Tibial artery (tissue), 4 donors: ENCODE data around the gene B4GALNT3.

ENCODE experiments used
- DNase-seq, 2 donors: peaks; one replicate each; pipeline ENCODE4 v3.0.0-alpha.2; 2019
- H3K27ac ChIP-seq, 2 donors: fragments of 200-600 bp; sonication (generic) in 1 of 2; 1 replicate in 1 of 2; 2 replicates in 1 of 2; pipeline ENCODE4 v1.5.1; 2018 to 2019; ENCODE audit warnings: mild to moderate bottlenecking in 1 of 2
- H3K27me3 ChIP-seq, 2 donors: fragments of 200-600 bp; sonication (generic) in 1 of 2; one replicate each; pipeline versions ENCODE4 v1.5.1 to v1.6.0; 2016 to 2019
- H3K36me3 ChIP-seq, 3 donors: fragments of 200-600 bp; sonication (generic) in 2 of 3; one replicate each; pipeline ENCODE4 v1.5.1; 2016 to 2019; ENCODE audit warnings: mild to moderate bottlenecking in 2 of 3
- H3K4me1 ChIP-seq, 4 donors: fragments of 200-600 bp; sonication (generic) in 2 of 4; 1 replicate in 3 of 4; 2 replicates in 1 of 4; pipeline ENCODE4 v1.5.1; 2016 to 2019
- H3K4me3 ChIP-seq, 2 donors: fragments of 200-600 bp; sonication (generic) in 1 of 2; 1 replicate in 1 of 2; 2 replicates in 1 of 2; pipeline ENCODE4 v1.5.1; 2018 to 2019; ENCODE audit warnings: mild to moderate bottlenecking in 2 of 2
- H3K9me3 ChIP-seq, 3 donors: fragments of 200-600 bp; sonication (generic) in 1 of 3; one replicate each; pipeline ENCODE4 v1.5.1; 2016 to 2019
- intact Hi-C: fragments of 100-400 bp; cut with DNase I; formaldehyde crosslinking; loops from one replicate; pipeline ENCODE4 v1.15.0; 2023; ENCODE audit warnings: low total_unique reads
- TF ChIP-seq, protein P1 (sequence below), 2 experiments: fragments of 200-600 bp in 1 of 2; fragments of 450-650 bp in 1 of 2; IDR thresholded peaks; one replicate each; pipeline ENCODE4 v1.5.1; 2017 to 2019; ENCODE audit warnings: antibody characterized with exemption in 2 of 2, mild to moderate bottlenecking in 1 of 2, moderate library complexity in 1 of 2

B4GALNT3 gene

DNA sequence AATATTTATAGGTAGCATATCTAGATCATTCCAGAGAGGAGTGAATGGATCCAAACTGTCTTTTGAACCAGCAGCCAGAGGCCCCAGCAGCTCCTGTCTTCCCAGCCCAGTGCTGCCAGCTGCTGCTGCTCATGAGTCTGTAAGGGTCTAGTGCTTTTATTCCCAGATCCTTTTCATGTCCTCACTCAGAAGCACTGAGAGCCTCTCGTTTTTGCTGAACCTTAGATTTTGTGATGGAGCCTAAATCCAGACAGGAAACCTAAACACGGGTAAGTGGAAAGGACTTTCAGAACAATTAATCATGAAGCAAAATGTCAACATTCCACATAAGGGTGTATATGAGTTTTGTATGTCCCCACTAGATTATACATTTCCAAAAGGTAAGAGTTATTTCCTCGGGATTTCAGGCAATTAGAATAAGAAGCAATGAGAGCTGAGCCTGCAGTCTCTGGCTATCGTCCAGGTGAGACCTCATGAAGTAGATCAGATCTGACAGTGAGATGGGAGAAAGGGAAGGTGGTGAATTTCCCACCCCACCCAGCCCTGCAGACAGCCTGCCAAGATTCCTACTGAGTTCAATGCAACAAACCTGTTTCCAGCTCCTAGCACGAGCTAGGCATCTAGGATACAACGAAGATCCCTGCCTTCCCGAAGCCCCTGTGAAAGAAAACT is 119.1 kb downstream of the B4GALNT3 start:
- intact Hi-C loops = loop anchor here (5.0 kb wide), 1 partner anchor 233 kb away; no protein-coding TSS in a partner anchor
- H3K4me1 ChIP-seq = peaks cover 0 to 21% (median 17%) of the 10 kb centered on the region in 4 donors
- no peak overlapping the region for H3K27ac ChIP-seq

DNA sequence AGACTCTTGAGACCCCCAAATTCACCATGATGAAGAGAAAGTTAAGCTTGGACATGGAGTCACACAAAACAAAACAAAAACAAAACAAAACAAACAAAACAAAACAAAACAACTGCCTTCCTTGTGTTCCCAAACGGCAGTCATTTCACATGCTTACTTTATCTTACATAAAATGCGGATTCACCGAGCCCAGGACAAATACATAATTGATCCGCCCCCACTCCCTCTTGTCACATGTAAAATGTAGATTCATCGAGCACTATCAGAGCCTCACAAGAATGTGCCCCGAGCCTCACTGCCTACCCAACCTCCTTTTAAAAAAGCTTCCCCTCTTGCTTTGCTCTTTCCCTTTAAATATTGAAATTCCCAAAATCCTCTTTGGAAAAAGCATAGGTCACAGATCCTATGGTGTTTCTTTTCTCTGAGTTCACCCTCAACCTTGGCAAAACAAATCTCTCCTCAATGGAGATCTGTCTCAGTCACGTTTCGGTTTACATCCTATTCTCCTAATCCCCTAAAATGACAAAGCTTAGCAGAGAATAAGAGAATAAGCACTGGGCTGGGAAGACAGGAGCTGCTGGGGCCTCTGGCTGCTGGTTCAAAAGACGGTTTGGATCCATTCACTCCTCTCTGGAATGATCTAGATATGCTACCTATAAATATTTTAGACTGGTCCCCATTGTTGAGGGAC is 119.8 kb downstream of the B4GALNT3 start:
- no peak for DNase-seq
- Histone ChIP-seq H3K4me1 (peaks cover 0 to 21% (median 17%) of the 10 kb centered on the region in 4 donors), H3K27me3 (no peaks in the 10 kb centered on the region), H3K36me3 (no peaks in the 10 kb centered on the region), H3K27ac (no peak overlapping the region), H3K9me3 (no peaks in the 10 kb centered on the region), H3K4me3 (no peak overlapping the region)
- TF ChIP-seq, protein P1, sequence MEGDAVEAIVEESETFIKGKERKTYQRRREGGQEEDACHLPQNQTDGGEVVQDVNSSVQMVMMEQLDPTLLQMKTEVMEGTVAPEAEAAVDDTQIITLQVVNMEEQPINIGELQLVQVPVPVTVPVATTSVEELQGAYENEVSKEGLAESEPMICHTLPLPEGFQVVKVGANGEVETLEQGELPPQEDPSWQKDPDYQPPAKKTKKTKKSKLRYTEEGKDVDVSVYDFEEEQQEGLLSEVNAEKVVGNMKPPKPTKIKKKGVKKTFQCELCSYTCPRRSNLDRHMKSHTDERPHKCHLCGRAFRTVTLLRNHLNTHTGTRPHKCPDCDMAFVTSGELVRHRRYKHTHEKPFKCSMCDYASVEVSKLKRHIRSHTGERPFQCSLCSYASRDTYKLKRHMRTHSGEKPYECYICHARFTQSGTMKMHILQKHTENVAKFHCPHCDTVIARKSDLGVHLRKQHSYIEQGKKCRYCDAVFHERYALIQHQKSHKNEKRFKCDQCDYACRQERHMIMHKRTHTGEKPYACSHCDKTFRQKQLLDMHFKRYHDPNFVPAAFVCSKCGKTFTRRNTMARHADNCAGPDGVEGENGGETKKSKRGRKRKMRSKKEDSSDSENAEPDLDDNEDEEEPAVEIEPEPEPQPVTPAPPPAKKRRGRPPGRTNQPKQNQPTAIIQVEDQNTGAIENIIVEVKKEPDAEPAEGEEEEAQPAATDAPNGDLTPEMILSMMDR (IDR thresholded peaks at IDR 0.05) = no peak
- intact Hi-C loops = loop anchor here (5.0 to 10.0 kb wide), 2 partner anchors 233 to 515 kb away; no protein-coding TSS in a partner anchor

More for the DNA sequence above, 119.1 kb downstream of the B4GALNT3 start:
- Histone ChIP-seq H3K4me3 (no peak overlapping the region), H3K27me3 (no peaks in the 10 kb centered on the region), H3K36me3 (no peaks in the 10 kb centered on the region), H3K9me3 (no peaks in the 10 kb centered on the region)
- DNase-seq = no peak
- TF ChIP-seq, protein P1 (IDR thresholded peaks at IDR 0.05) = no peak

DNA sequence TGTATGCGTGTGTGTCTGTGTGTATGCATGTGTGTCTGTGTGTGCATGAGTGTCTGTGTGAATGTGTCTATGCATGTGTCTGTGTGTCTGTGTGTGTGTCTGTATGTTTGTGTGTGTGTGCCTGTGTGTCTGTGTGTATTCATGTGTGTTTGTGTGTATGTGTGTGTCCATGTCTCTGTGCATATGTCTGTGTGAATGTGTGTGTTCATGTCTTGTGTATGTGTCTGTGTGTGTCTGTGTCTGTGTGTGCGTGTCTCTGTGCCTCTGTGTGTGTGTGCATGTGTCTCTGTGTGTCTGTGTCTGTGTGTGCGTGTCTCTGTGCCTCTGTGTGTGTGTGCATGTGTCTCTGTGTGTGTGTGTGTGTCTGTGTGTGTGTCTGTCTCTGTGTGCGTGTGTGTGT is 121.1 kb downstream of the B4GALNT3 start:
- Histone ChIP-seq H3K27ac (no peak overlapping the region), H3K36me3 (no peaks in the 10 kb centered on the region), H3K4me1 (peaks cover 0 to 11% (median 8%) of the 10 kb centered on the region in 4 donors), H3K4me3 (no peak overlapping the region), H3K27me3 (no peaks in the 10 kb centered on the region), H3K9me3 (no peaks in the 10 kb centered on the region)
- intact Hi-C loops = loop anchor here (10.0 kb wide), 1 partner anchor 514 kb away; no protein-coding TSS in a partner anchor
- TF ChIP-seq, protein P1 (IDR thresholded peaks at IDR 0.05) = no peak
- no peak for DNase-seq

DNA sequence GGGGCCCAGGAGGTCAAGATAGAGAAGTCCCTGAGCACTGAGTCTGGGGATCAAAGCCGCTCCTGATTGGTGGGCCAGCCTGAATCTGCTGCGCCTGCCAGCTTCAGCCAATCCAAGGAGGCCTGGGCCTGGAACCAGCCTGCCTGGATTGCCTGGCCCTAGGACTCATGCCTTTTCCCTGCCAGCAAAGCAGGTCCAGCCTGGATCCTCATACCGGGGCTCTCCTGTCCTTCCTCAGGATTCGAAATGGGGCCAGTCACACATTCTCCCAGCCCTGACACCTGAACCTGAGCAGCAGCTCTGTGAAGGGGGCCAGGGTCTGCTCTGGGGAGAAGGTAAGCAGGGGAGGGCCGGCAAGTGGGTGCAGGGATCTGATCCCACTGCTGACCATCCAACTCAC is 121.6 kb downstream of the B4GALNT3 start:
- Histone ChIP-seq H3K27ac (no peak overlapping the region), H3K36me3 (no peaks in the 10 kb centered on the region), H3K27me3 (no peaks in the 10 kb centered on the region), H3K4me1 (peaks cover 0 to 6% (median 4%) of the 10 kb centered on the region in 4 donors), H3K4me3 (no peak overlapping the region), H3K9me3 (no peaks in the 10 kb centered on the region)
- TF ChIP-seq, protein P1 (IDR thresholded peaks at IDR 0.05) = no peak
- intact Hi-C loops = loop anchor here (10.0 kb wide), 1 partner anchor 513 kb away; no protein-coding TSS in a partner anchor
- no peak for DNase-seq

DNA sequence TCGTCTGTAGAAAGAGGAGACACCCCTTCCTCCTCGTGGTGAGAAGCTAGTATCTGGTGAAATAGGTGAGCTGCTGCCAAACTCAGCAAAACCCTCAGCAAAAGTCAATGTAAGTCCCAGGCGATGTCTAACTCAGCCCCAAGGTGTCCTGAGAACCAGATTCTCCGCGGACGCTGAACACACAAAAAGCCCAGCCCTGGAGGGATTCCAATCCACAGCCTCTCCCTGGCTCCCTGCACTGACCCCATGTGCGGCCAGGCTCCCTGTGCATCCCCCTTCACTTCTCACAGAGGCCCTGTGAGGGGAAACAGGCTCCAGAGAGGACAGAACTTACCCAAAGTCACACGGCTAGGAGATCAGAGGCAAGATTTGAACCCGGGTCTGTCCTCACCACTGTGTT is 122.0 kb downstream of the B4GALNT3 start:
- H3K4me1 ChIP-seq = peaks cover 0 to 1% (median under 1%) of the 10 kb centered on the region in 4 donors
- intact Hi-C loops = loop anchor here (10.0 kb wide), 1 partner anchor 513 kb away; no protein-coding TSS in a partner anchor
- H3K27ac ChIP-seq = no peak overlapping the region
- no peak overlapping the region for H3K4me3 ChIP-seq
- TF ChIP-seq, protein P1 (IDR thresholded peaks at IDR 0.05) = no peak
- H3K9me3 ChIP-seq = no peaks in the 10 kb centered on the region
- DNase-seq = peak in 1 of 2 donors; percentile 51
- H3K27me3 ChIP-seq = no peaks in the 10 kb centered on the region
- no peaks in the 10 kb centered on the region for H3K36me3 ChIP-seq
